HTERT RPE-1 (cell line): ENCODE measurements around the gene LYPLAL1.

ENCODE experiments used
- in situ Hi-C: fragments of 300-500 bp; cut with MboI; formaldehyde crosslinking; loops from 4 replicates; pipeline ENCODE4 v1.14.3; 2020; ENCODE audit warnings: low sequenced_read_pairs

The LYPLAL1 gene

GRCh38 chr1:219173758-219174459 lies at the start of gene LYPLAL1:
Gene LYPLAL1, plus strand, starts transcription at chr1:219173878. Its CDS starts 13 bp downstream, at chr1:219173891.
- in situ Hi-C loops = no loop called here

GRCh38 chr1:219124163-219124562 lies 49.5 kb upstream of the LYPLAL1 start:
- in situ Hi-C loops = no loop called here

DNA sequence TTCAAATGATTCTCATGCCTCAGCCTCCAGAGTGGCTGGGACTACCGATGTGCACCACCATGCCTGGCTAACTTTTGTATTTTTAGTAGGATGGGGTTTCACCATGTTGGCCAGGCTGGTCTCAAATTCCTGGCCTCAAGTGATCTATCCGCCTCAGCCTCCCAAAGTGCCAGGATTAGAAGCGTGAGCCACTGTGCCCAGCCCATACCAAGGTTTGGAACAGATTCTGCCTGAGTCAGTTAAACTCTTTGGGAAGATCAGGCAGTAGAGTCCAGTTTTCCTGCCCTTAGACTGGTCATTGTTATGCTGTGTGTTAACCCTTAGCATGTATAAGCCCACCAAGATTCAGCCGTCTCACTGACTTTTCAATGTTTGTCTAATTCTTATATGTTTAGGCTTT lies 48.3 kb upstream of the LYPLAL1 start:
- in situ Hi-C loops = no loop called here

DNA sequence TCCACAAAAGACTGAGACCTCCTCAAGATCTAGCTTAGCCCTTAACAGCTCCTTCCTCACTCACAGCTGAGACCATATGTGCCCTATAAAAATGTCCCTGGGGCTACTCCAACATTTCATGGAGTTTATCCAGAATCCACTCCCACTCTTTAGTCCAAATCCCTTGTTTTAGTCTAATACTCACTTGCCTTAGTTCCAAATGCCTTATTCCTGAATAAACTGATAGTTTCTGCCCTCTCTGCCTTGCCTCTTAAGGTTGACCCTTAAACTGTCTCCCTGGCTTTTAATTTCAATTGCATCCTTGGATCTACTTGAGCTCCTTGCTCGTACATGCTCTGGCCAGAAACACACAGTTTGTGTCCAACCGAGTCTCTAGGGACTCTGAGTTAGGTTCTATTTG lies 47.3 kb upstream of the LYPLAL1 start:
- in situ Hi-C loops = no loop called here

DNA sequence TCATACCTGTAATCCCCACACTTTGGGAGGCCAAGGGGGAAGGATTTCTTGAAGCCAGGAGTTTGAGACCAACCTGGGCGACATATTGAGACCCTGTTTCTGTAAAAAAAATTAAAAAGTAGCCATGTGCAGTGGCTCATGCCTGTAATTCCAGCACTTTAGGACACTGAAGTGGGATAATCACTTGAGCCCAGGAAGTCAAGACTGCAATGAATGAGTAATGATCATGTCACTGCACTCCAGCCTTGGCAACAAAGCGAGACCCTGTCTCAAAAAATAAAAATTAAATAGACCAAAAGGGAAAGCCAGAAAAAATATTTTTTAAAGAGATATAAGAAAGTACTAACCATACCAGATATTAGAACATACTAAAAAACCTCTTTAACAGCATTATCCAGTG lies 44.7 kb upstream of the LYPLAL1 start:
- in situ Hi-C loops = no loop called here

- in situ Hi-C loops = no loop called here
Measured at GRCh38 chr1:219130366-219130935, 43.2 kb upstream of the LYPLAL1 start.

GRCh38 chr1:219132939-219133338 lies 40.7 kb upstream of the LYPLAL1 start:
- in situ Hi-C loops = no loop called here

DNA sequence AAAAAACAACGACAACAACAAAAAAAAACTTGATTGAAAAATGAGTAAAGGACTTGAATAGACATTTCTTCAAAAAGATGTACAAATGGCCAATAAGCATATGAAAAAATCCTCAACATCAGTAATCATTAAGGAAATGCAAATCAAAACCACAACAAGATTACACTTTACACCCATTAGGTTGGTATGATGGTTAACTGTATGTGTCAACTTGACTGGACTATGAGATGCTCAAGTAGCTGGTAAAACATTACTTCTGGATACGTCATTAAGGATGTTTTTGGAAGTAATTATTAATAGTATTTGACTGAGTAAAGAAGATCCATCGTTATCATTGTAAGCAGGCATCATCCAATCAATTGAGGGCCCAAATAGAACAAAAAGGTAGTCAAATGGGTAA lies 34.9 kb upstream of the LYPLAL1 start:
- in situ Hi-C loops = no loop called here

DNA sequence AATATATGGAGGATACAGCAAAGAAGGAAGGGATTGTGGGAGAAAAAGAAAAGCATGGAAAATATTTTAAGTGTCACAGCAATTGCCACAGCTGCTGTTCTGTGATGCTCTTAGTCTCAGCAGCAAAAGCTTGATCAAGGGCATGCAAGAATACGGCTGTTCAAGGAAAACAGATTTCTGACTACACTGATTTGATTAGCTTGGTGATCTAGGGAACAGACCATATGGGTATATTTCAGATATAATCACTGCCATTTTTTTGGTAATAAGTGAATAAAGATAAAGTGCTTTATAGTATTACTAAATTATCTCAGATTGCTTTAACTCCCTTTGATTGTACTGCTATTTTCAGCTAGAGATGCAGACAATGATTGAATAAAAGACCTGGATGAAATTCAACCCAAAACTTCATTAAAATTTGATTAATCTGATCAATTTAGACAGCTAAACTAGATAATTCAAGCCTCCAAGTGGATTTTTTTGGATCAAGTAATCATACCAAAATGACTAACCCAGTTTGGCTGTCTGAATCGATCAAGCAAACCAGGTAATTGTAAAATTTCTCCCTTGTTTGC lies 33.3 kb upstream of the LYPLAL1 start:
- in situ Hi-C loops = no loop called here

GRCh38 chr1:219143735-219144134 lies 29.9 kb upstream of the LYPLAL1 start:
- in situ Hi-C loops = no loop called here

- in situ Hi-C loops = no loop called here
Measured at GRCh38 chr1:219144658-219145315, 28.9 kb upstream of the LYPLAL1 start.

DNA sequence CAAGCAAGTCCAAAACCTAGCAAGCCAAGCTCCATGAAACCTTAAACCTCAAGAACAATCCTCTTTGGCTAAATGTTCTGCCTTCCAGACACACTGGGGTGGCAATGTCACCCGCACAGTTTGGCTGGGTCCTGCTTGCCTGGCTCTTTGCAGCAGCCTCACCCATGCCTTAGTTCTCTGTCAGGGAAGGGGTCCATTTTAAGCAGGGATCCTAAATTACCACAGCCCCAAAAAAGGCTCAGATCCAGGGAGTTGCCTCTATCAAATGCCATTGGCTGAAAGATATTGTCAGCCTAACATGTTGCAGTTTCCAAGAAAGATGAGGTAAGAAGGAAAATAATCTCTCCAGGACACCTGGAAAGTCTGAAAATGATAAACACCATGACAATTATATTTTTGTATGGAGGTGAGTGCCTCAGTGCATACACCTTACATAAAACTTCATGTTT lies 26.1 kb upstream of the LYPLAL1 start:
- in situ Hi-C loops = no loop called here

GRCh38 chr1:219149009-219149577 lies 24.6 kb upstream of the LYPLAL1 start:
- in situ Hi-C loops = no loop called here

GRCh38 chr1:219149953-219150352 lies 23.7 kb upstream of the LYPLAL1 start:
- in situ Hi-C loops = no loop called here

DNA sequence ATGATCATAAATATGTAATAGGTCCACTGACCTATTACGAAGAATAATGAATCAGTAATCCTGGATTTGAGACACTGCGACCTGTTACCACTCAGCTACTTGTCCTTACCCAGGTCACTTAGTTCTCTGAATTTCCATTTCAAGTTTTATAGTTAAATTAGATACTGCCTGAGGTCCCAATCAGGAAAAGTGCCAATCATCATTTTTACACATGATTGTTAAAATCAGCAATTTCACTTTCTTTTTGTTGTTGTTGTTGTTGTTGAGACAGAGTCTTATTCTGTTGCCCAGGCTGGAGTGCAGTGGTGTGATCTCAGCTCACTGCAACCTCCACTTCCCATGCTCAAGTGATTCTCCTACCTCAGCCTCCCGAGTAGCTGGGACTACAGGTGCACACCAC lies 22.8 kb upstream of the LYPLAL1 start:
- in situ Hi-C loops = no loop called here

DNA sequence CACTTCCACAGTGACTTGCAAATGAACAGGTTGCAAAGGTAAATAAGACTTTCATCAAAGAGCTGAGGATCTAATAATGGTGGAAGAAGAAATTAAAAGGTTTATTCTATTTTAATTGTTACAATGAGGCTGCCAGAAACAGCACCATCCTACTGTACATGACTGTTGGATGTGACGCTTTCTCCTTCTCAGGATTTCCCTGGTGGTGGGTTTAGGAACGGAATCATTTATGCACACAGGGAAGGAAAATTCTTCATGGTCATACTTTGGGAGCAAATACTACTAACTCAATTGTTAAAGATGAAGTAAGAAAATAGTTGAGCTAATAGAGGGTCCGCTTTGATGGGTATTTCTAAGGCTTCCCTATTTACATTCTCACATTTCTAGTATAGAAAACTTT lies 22.2 kb upstream of the LYPLAL1 start:
- in situ Hi-C loops = no loop called here

DNA sequence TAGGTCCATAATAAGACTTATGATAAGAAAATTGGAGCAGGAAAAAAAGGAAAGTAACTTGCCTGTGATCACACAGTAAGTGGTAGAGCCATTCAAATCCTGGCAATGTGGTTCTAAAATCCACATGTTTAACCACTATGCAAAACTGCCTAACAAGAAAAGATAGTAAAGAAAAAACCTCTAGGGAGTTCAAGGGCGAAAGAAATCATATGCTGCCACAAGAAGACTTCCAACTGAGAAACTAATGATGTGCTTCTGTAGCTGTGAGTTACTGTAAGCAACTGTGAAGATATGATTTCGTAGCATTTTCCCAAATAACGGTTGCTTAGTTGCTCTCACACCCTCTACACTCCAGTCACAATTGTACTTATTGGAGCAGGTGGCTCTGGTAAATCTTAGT lies 20.9 kb upstream of the LYPLAL1 start:
- in situ Hi-C loops = no loop called here

- in situ Hi-C loops = no loop called here
Measured at GRCh38 chr1:219153723-219154122, 20.0 kb upstream of the LYPLAL1 start.

GRCh38 chr1:219155135-219155534 lies 18.5 kb upstream of the LYPLAL1 start:
- in situ Hi-C loops = no loop called here

DNA sequence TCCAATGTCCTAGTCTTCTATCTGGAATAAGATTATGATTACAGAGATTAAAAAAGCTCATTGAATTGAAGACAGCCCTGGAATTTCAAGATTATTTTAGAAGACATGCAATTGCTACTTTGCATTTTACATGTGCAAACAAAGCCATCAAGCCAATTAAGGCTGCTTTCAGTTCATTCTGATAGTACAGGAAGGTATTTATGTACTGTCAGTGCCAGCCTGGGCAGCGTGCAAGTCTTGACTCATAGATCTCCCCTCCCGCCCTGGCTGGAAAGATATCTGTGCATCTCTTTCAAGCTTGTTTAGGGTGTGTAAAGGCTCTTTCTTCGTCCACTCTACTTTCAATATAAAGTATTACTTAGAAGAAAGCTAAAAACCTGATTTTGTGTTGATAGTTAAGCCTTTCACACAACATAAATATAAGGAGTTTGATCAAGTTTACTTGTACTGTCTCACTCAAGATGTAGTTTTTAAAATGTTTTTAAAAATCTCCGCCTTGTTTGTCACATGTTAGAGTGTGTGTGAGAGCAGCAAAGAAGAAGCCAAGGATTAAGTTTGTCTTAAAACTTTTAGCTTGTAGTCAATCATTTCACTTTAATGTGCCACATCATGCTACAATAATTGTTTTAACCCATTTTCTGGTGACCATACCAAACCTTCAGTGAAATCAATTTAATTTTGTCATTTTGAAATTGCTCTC lies 13.6 kb upstream of the LYPLAL1 start:
- in situ Hi-C loops = no loop called here

DNA sequence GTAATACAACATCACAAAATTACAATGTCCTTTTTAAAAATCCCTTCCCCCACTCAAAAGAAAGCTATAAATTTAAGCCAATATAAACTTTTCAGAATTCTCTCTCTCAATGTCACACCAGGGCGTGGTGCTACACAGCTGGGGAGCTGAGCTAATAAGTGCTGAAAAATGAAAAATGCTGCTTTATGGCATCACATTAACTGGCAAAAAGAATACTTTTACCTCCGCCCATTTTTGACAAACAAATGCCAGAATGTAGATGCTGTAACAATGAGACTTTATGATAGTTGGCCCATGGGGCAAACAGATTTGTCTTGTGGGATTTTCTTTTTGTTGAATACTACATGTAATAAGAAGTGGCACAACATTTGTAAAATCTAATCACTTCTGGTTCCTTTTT lies 12.7 kb upstream of the LYPLAL1 start:
- in situ Hi-C loops = no loop called here
